COLO829 (cell line): Measurements from ENCODE around the gene CLECL1.
"Not testable (repeated sequence)": the region's sequence is repeated elsewhere in the genome, so short reads cannot be mapped to it uniquely, and the experiment has no call there.

ENCODE experiments used
- DNase-seq: peaks from one replicate; pipeline ENCODE4 v3.0.0; 2012; ENCODE audit warnings: low spot score

CLECL1 gene

DNA sequence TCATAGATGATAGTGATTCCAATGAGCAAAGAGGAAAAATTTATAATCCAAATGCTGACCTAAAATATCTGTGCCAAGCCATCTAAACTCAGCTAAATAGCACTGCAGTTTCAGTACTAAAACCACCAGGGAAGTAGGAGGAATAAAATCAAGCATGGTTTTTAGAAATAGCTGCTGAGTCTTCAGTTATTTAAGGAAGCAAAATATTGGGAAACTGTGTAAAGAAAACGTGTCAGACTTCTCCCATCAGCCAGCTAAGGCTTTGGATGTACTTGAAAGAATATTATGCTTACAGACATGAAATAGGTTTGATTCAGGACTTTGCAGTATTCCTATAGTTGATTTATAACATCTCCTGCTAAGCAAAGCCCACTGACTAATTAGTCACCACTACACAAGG lies 38.7 kb downstream of the CLECL1 start:
- DNase-seq = no peak

- no peak for DNase-seq
Observed at GRCh38 chr12:9692909-9693308, 40.0 kb downstream of the CLECL1 start.

GRCh38 chr12:9687228-9687627 lies 45.7 kb downstream of the CLECL1 start:
- DNase-seq = no peak

DNA sequence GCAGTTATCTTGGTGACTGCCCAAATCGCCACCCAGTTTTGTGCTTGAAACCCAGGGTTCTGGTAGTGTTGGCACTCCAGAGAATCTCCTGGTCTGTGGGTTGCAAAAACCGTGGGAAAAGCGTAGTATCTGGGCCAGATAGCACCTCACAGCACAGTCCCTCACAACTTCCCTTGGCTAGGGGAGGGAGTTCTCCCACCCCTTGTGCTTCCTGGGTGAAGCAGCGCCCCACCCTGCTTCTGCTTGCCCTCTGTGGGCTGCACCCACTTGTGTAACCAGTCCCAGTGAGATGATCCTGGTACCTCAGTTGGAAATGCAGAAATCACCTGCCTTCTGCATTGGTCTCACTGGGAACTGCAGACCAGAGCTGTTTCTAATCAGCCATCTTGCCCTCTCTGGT lies 47.0 kb downstream of the CLECL1 start:
- DNase-seq = no peak

- not testable (repeated sequence) for DNase-seq
Observed at GRCh38 chr12:9685366-9685765, 47.5 kb downstream of the CLECL1 start.

GRCh38 chr12:9682949-9683348 lies 49.9 kb downstream of the CLECL1 start:
- not testable (repeated sequence) for DNase-seq

- DNase-seq = not testable (repeated sequence)
Observed at GRCh38 chr12:9682508-9682907, 50.4 kb downstream of the CLECL1 start.

DNA sequence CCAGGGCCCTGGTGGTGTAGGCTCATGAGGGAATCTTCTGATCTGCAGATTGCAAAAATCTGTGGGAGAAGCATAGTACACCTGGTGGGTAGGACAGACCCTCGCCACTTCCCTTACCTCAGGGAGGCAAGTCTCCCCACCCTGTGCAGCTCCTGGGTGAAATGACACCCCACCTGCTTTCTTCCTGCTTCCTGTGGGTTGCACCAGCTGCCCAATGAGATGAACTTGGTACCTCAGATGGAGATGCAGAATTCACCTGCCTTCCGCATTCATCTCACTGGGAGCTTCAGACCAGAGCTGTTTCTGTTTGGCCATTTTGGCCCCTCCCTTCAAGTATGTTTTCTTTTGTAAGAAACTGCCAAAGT lies 58.7 kb downstream of the CLECL1 start:
- DNase-seq = no peak

DNA sequence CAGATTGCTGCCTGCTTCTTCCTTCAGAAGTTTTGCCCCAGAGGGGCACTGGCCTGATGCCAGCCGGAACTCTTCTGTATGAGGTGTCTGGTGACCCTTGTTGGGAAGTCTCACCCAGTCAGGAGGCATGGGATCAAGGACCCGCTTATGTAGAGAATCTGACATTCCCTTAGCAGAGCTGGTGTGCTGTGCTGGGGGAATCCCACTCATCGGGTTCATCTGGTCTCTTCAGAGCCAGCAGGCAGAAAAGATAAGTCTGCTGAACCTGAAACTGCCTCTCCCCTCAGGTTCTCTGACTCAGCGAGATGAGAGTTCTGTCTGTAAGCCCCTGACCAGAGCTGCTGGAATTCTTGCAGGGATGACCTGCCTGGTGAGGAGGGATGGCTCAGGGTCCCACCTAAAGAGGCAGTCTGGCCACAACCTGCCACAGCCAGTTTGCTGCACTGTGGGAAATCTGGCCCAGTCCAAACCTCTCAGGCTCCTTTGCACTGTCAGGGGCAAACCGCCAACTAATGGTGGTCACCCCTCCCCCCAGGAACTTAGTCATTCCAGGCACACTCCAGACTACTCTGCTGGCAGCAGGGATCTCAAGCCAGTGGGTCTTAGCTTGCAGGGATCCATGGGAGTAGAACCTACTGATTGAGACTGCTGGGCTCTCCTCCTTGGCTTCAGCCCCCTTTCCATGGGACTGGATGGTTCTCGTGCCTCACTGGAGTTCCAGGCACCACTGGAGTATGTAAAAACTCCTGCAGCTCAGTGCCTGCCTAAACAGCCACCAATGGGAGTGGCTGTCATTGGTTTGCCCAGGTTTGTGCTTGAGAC lies 59.3 kb downstream of the CLECL1 start:
- DNase-seq = peak; percentile 57
